ENCODE data around the gene ACOXL. TPM values are rescaled to one million over a fixed set of nuclear protein-coding genes. Genes with fewer than 3 reads are reported as not detected.

ACOXL gene
- total and polyA plus RNA-seq, 9 of the 15 experiments (the other 6 are each of a cell fraction or from before 2014, with no cell fraction given): 0.31 to 0.56 TPM; not detected in 7

DNA sequence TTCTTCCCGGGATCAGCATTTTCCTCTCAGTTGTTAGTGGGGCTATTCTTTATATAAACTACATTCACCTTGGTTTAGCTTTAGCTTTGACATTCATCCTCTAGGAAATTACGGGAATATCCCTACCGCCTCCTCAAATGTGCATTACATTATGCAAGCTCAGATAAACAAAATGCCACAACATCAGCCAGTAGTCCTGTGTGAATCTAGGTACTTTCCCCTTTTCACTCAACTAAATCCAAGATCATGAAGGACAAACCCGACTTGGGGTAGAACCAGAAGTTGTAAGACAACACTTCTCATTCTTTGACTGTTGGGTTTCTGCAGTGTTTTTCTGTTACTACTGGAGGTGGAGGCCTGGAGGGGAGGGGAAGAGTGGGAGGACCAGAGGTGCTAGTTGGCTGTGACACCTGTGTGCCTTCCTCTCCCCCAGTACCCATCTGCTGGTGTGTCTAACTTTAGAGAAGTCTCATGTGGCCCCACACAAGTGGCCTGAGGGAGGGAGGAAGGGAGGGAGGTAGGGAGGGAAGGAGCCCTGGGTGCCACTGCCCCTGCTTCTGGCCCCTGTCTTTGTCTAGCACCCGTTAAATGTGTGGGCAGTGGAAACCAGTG lies 303.6 kb downstream of the ACOXL start:
- ChIA-PET POLR2A (no interaction called here), CTCF (ENCODE audit: low intra/inter-chr PET ratio) (no interaction called here)
- in situ Hi-C loops (cut with MboI): no loop called here
- ATAC-seq (no peak), DNase-seq (ENCODE audit: extremely low read depth in 1 of 4, low spot score in 3 of 4) (no peak), FAIRE-seq (no peak)
- Histone ChIP-seq H3K9ac (ENCODE audit: insufficient read depth in 1 of 2, low read depth in 2 of 2, low read length in 2 of 2) (no peak overlapping the region), H3K4me3 (no peak overlapping the region), H3K27me3 (ENCODE audit: control insufficient read depth in 2 of 2, insufficient read depth in 2 of 2, low read length in 2 of 2) (peaks cover 42 to 60% of the 10 kb centered on the region in 2 experiments), H2AFZ (ENCODE audit: low read depth, low read length) (no peak overlapping the region), H4K20me1 (replicated peaks; ENCODE audit: control insufficient read depth, insufficient read depth, low read length) (no peaks in the 10 kb centered on the region; the same call in 1 of the 2 replicates), H3K4me1 (replicated peaks in 1 of 2; ENCODE audit: control insufficient read depth in 2 of 2, insufficient read depth in 2 of 2, low read length in 2 of 2) (no peaks in the 10 kb centered on the region), H3K36me3 (ENCODE audit: control insufficient read depth, insufficient read depth, low read length) (no peaks in the 10 kb centered on the region), H3K4me2 (ENCODE audit: insufficient read depth, low read length) (no peak overlapping the region), H3K9me1 (ENCODE audit: control insufficient read depth, insufficient read depth, low read length) (no peaks in the 10 kb centered on the region), H3K27ac (ENCODE audit: extremely low read depth, low read depth, low read length) (no peak overlapping the region), H3K9me3 (replicated peaks; ENCODE audit: control insufficient read depth, insufficient read depth, low read depth, low read length) (no peaks in the 10 kb centered on the region), H3K79me2 (ENCODE audit: control insufficient read depth, insufficient read depth, low read length) (no peaks in the 10 kb centered on the region)
- intact Hi-C loops (cut with micrococcal nuclease): no loop called here
- TF ChIP-seq, protein P1, sequence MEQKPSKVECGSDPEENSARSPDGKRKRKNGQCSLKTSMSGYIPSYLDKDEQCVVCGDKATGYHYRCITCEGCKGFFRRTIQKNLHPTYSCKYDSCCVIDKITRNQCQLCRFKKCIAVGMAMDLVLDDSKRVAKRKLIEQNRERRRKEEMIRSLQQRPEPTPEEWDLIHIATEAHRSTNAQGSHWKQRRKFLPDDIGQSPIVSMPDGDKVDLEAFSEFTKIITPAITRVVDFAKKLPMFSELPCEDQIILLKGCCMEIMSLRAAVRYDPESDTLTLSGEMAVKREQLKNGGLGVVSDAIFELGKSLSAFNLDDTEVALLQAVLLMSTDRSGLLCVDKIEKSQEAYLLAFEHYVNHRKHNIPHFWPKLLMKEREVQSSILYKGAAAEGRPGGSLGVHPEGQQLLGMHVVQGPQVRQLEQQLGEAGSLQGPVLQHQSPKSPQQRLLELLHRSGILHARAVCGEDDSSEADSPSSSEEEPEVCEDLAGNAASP (IDR thresholded peaks at IDR 0.05): no peak
- no peak for TF ChIP-seq HDAC1 (IDR thresholded peaks at IDR 0.05)
- TF ChIP-seq ZNF23 (CRISPR knock-in tag; IDR thresholded peaks at IDR 0.05): no peak
- TF ChIP-seq ESRRB (CRISPR knock-in tag; IDR thresholded peaks at IDR 0.05; ENCODE audit: borderline replicate concordance): no peak
- TF ChIP-seq, protein P2, sequence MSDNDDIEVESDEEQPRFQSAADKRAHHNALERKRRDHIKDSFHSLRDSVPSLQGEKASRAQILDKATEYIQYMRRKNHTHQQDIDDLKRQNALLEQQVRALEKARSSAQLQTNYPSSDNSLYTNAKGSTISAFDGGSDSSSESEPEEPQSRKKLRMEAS (CRISPR knock-in tag; IDR thresholded peaks at IDR 0.05): no peak
- no TSS peak for BruUV-seq (replicated peaks)
- WGBS (ENCODE audit: insufficient coverage, low coverage, missing lambda C conversion rate): 2% methylated on average over 5 of the region's 5 CpGs

Data from K562 (cell line).